ENCODE results near the gene TANK. TPM values are rescaled to one million over a fixed set of nuclear protein-coding genes. Genes with fewer than 3 reads are reported as not detected.
A peak's percentile ranks its signal among the peaks of the same experiment; 100 is the strongest.

Gene TANK
- total RNA-seq, 1 experiment from 2014 or later, result 79.6 TPM

GRCh38 chr2:161232571-161232970, 72.3 kb downstream of the TANK start:
- no peak for TF ChIP-seq CTCF (IDR thresholded peaks at IDR 0.05; ENCODE audit: unreplicated experiment)
- Mint-ChIP-seq H3K36me3 (ENCODE audit: insufficient read depth, unreplicated experiment) (peaks cover 38% of the 10 kb centered on the region), H3K27me3 (ENCODE audit: insufficient read depth, unreplicated experiment) (no peaks in the 10 kb centered on the region), H3K4me1 (ENCODE audit: insufficient read depth, unreplicated experiment) (peaks cover 6% of the 10 kb centered on the region), H3K9me3 (ENCODE audit: unreplicated experiment) (no peaks in the 10 kb centered on the region), H3K27ac (ENCODE audit: low read depth, unreplicated experiment) (no peak overlapping the region), H3K4me3 (ENCODE audit: unreplicated experiment) (no peak overlapping the region)
- CTCF ChIA-PET, result interaction anchor here (0.7 to 4.3 kb wide), 5 partner anchors 10 to 49 kb away, joined by 3 to 22 read pairs (median 6); no protein-coding TSS in a partner anchor
- DNase-seq (ENCODE audit: unreplicated experiment), result no peak
- no TSS peak for BruUV-seq (replicated peaks)
- intact Hi-C loops (cut with micrococcal nuclease), result no loop called here
- POLR2A ChIA-PET, result interaction anchor here (0.7 to 1.2 kb wide), 2 partner anchors 11 to 76 kb away, joined by 3 read pairs; partner anchors contain the start of gene PSMD14

- Mint-ChIP-seq H3K27ac (ENCODE audit: low read depth, unreplicated experiment) (no peak overlapping the region), H3K4me1 (ENCODE audit: insufficient read depth, unreplicated experiment) (peaks cover 11% of the 10 kb centered on the region), H3K36me3 (ENCODE audit: insufficient read depth, unreplicated experiment) (peaks cover 27% of the 10 kb centered on the region), H3K27me3 (ENCODE audit: insufficient read depth, unreplicated experiment) (no peaks in the 10 kb centered on the region), H3K9me3 (ENCODE audit: unreplicated experiment) (no peaks in the 10 kb centered on the region), H3K4me3 (ENCODE audit: unreplicated experiment) (no peak overlapping the region)
- no peak for DNase-seq (ENCODE audit: unreplicated experiment)
- ChIA-PET POLR2A (interaction anchor here (0.5 to 1.7 kb wide), 2 partner anchors 10 to 1454 kb away, joined by 3 read pairs; no protein-coding TSS in a partner anchor), CTCF (interaction anchor here (0.6 to 4.3 kb wide), 5 partner anchors 10 to 16 kb away, joined by 3 to 22 read pairs (median 4); no protein-coding TSS in a partner anchor)
- intact Hi-C loops (cut with micrococcal nuclease), result no loop called here
- TF ChIP-seq CTCF (IDR thresholded peaks at IDR 0.05; ENCODE audit: unreplicated experiment), result no peak
- no TSS peak for BruUV-seq (replicated peaks)
These were observed 73.7 kb downstream of the TANK start for GRCh38 chr2:161233858-161234431.

GRCh38 chr2:161234627-161235026, 74.4 kb downstream of the TANK start:
- H3K36me3 Mint-ChIP-seq (ENCODE audit: insufficient read depth, unreplicated experiment), result peaks cover 27% of the 10 kb centered on the region
- no peaks in the 10 kb centered on the region for H3K9me3 Mint-ChIP-seq (ENCODE audit: unreplicated experiment)
- no peaks in the 10 kb centered on the region for H3K27me3 Mint-ChIP-seq (ENCODE audit: insufficient read depth, unreplicated experiment)
- BruUV-seq (replicated peaks), result no TSS peak
- ChIA-PET POLR2A (interaction anchor here (1.7 kb wide), 1 partner anchor 10 kb away, joined by 3 read pairs; no protein-coding TSS in a partner anchor), CTCF (interaction anchor here (0.9 to 1.0 kb wide), 2 partner anchors 12 to 16 kb away, joined by 3 to 4 read pairs; no protein-coding TSS in a partner anchor)
- H3K4me1 Mint-ChIP-seq (ENCODE audit: insufficient read depth, unreplicated experiment), result peaks cover 8% of the 10 kb centered on the region
- H3K4me3 Mint-ChIP-seq (ENCODE audit: unreplicated experiment), result no peak overlapping the region
- no peak overlapping the region for H3K27ac Mint-ChIP-seq (ENCODE audit: low read depth, unreplicated experiment)
- no peak for DNase-seq (ENCODE audit: unreplicated experiment)
- intact Hi-C loops (cut with micrococcal nuclease), result no loop called here
- no peak for TF ChIP-seq CTCF (IDR thresholded peaks at IDR 0.05; ENCODE audit: unreplicated experiment)

GRCh38 chr2:161237392-161238264, 77.4 kb downstream of the TANK start:
- Mint-ChIP-seq H3K27me3 (ENCODE audit: insufficient read depth, unreplicated experiment) (no peaks in the 10 kb centered on the region), H3K9me3 (ENCODE audit: unreplicated experiment) (no peaks in the 10 kb centered on the region), H3K27ac (ENCODE audit: low read depth, unreplicated experiment) (no peak overlapping the region), H3K4me3 (ENCODE audit: unreplicated experiment) (peak overlapping the region; percentile 71), H3K36me3 (ENCODE audit: insufficient read depth, unreplicated experiment) (peaks cover 15% of the 10 kb centered on the region), H3K4me1 (ENCODE audit: insufficient read depth, unreplicated experiment) (peaks cover 8% of the 10 kb centered on the region)
- CTCF ChIA-PET, result interaction anchor here (0.6 to 1.2 kb wide), 4 partner anchors 8 to 14 kb away, joined by 3 to 4 read pairs (median 4); no protein-coding TSS in a partner anchor
- DNase-seq (ENCODE audit: unreplicated experiment), result no peak
- intact Hi-C loops (cut with micrococcal nuclease), result no loop called here
- POLR2A ChIA-PET, result no interaction called here
- no TSS peak for BruUV-seq (replicated peaks)
- TF ChIP-seq CTCF (IDR thresholded peaks at IDR 0.05; ENCODE audit: unreplicated experiment), result no peak

Data from MCF 10A (cell line).